Measurements from ENCODE around the gene NHSL2.

GRCh38 chrX:71993371-71993770, 82.7 kb downstream of the NHSL2 start:
- TF ChIP-seq CTCF (IDR thresholded peaks at IDR 0.05 in 8 of 11, conservative IDR thresholded peaks at IDR 0.05 in 3 of 11) = no peak
- no peak for TF ChIP-seq POLR2A (IDR thresholded peaks at IDR 0.05)

Measured in spleen (tissue), 7 donors.